HEK293 (cell line): ENCODE results near the gene NFS1.

Source experiments
- CTCF ChIA-PET: fragments of 350-600 bp; formaldehyde crosslinking; extraction: SDS; loops from one replicate; lab custom pipeline; 2021; ENCODE audit warnings: antibody characterized with exemption; lab: Yijun Ruan, JAX
- POLR2A ChIA-PET: fragments of 300-600 bp; formaldehyde crosslinking; extraction: SDS; loops from one replicate; lab custom pipeline; 2020; ENCODE audit warnings: antibody characterized with exemption, inconsistent platforms; lab: Yijun Ruan, JAX
- H3K27ac ChIP-seq: fragments of 200-500 bp; sonication (Bioruptor generic); 2 replicates; pipeline ENCODE4 v1.5.1; 2014; ENCODE audit warnings: low read depth, low read length, control low read depth, inconsistent platforms; ENCODE audit errors: extremely low read depth
- H3K36me3 ChIP-seq, 2 experiments: fragments of 200-500 bp in 1 of 2; sonication (Bioruptor generic) in 1 of 2; 1 replicate in 1 of 2; 2 replicates in 1 of 2; pipeline ENCODE4 v1.5.1; 2014 to 2017; ENCODE audit warnings: inconsistent platforms in 2 of 2, low read length in 2 of 2; ENCODE audit not compliant: control insufficient read depth in 2 of 2, insufficient read depth in 1 of 2
- H3K4me1 ChIP-seq: fragments of 200-500 bp; sonication (Bioruptor generic); 2 replicates; pipeline ENCODE4 v1.5.1; 2014; ENCODE audit warnings: mild to moderate bottlenecking, low read length, inconsistent platforms; ENCODE audit not compliant: control insufficient read depth, insufficient read depth
- H3K4me3 ChIP-seq: 2 replicates; pipeline ENCODE4 v1.5.1; 2011; ENCODE audit warnings: low read depth, mild to moderate bottlenecking, control low read depth, low read length, moderate library complexity
- H3K9me3 ChIP-seq: fragments of 200-500 bp; sonication (Bioruptor generic); 2 replicates; pipeline ENCODE4 v1.5.1; 2014; ENCODE audit warnings: low read depth, low read length, inconsistent platforms; ENCODE audit not compliant: control insufficient read depth, insufficient read depth
- EGR2 ChIP-seq: fragments of 450-650 bp; formaldehyde crosslinking; IDR thresholded peaks from 2 replicates; pipeline ENCODE4 v1.5.1; 2016; ENCODE audit warnings: low read depth, missing biosample characterization, missing genetic modification characterization
- KLF8 ChIP-seq: fragments of 450-650 bp; formaldehyde crosslinking; IDR thresholded peaks from 2 replicates; pipeline ENCODE4 v1.5.1; 2016; ENCODE audit warnings: missing biosample characterization, missing genetic modification characterization
- ZNF132 ChIP-seq: fragments of 450-650 bp; formaldehyde crosslinking; IDR thresholded peaks from 2 replicates; pipeline ENCODE4 v1.5.1; 2017; ENCODE audit warnings: missing biosample characterization, missing genetic modification characterization, borderline replicate concordance
- ZNF133 ChIP-seq: fragments of 450-650 bp; formaldehyde crosslinking; IDR thresholded peaks from 2 replicates; pipeline ENCODE4 v1.5.1; 2016; ENCODE audit warnings: missing biosample characterization, missing genetic modification characterization
- ZNF174 ChIP-seq: fragments of 450-650 bp; formaldehyde crosslinking; IDR thresholded peaks from 2 replicates; pipeline ENCODE4 v1.5.0; 2017; ENCODE audit warnings: missing biosample characterization, mild to moderate bottlenecking, missing genetic modification characterization
- ZNF175 ChIP-seq: fragments of 450-650 bp; formaldehyde crosslinking; IDR thresholded peaks from 2 replicates; pipeline ENCODE4 v1.5.1; 2016; ENCODE audit warnings: missing biosample characterization, missing genetic modification characterization
- ZNF2 ChIP-seq: fragments of 450-650 bp; formaldehyde crosslinking; IDR thresholded peaks from 2 replicates; pipeline ENCODE4 v1.5.1; 2016; ENCODE audit warnings: missing biosample characterization, missing genetic modification characterization
- ZNF221 ChIP-seq: fragments of 450-650 bp; formaldehyde crosslinking; IDR thresholded peaks from 2 replicates; pipeline ENCODE4 v1.5.1; 2017; ENCODE audit warnings: missing biosample characterization, missing genetic modification characterization, borderline replicate concordance
- ZNF248 ChIP-seq: fragments of 450-650 bp; formaldehyde crosslinking; IDR thresholded peaks from 2 replicates; pipeline ENCODE4 v1.5.1; 2017; ENCODE audit warnings: missing biosample characterization, missing genetic modification characterization
- ZNF274 ChIP-seq, 2 experiments: fragments of 200-500 bp in 1 of 2; fragments of 450-650 bp in 1 of 2; sonication (Bioruptor generic) in 1 of 2; formaldehyde crosslinking in 1 of 2; IDR thresholded peaks; 2 replicates each; pipeline versions ENCODE4 v1.5.1 to v1.6.1; 2014 to 2016; ENCODE audit warnings: borderline replicate concordance in 1 of 2, inconsistent platforms in 1 of 2, low read length in 1 of 2, missing biosample characterization in 1 of 2, missing genetic modification characterization in 1 of 2
- ZNF394 ChIP-seq: fragments of 450-650 bp; formaldehyde crosslinking; IDR thresholded peaks from 2 replicates; pipeline ENCODE4 v1.5.1; 2016; ENCODE audit warnings: missing biosample characterization, missing genetic modification characterization, mild to moderate bottlenecking, moderate library complexity, borderline replicate concordance
- ZNF416 ChIP-seq: fragments of 450-650 bp; formaldehyde crosslinking; IDR thresholded peaks from 2 replicates; pipeline ENCODE4 v1.5.1; 2016; ENCODE audit warnings: missing biosample characterization, missing genetic modification characterization
- ZNF433 ChIP-seq: fragments of 450-650 bp; formaldehyde crosslinking; IDR thresholded peaks from 2 replicates; pipeline ENCODE4 v1.5.1; 2016; ENCODE audit warnings: missing biosample characterization, missing genetic modification characterization, low read depth
- ZNF548 ChIP-seq: fragments of 450-650 bp; formaldehyde crosslinking; IDR thresholded peaks from 2 replicates; pipeline ENCODE4 v1.5.1; 2016; ENCODE audit warnings: missing biosample characterization, missing genetic modification characterization
- ZNF558 ChIP-seq: fragments of 450-650 bp; formaldehyde crosslinking; IDR thresholded peaks from 2 replicates; pipeline ENCODE4 v1.5.1; 2016; ENCODE audit warnings: missing biosample characterization, missing genetic modification characterization
- ZNF560 ChIP-seq: fragments of 450-650 bp; formaldehyde crosslinking; IDR thresholded peaks from 2 replicates; pipeline ENCODE4 v1.5.1; 2017; ENCODE audit warnings: missing biosample characterization, missing genetic modification characterization, borderline replicate concordance
- ZNF664 ChIP-seq: fragments of 450-650 bp; formaldehyde crosslinking; IDR thresholded peaks from 2 replicates; pipeline ENCODE4 v1.5.1; 2016; ENCODE audit warnings: missing biosample characterization, missing genetic modification characterization
- ZSCAN18 ChIP-seq: fragments of 450-650 bp; formaldehyde crosslinking; IDR thresholded peaks from 2 replicates; pipeline ENCODE4 v1.5.1; 2016; ENCODE audit warnings: missing biosample characterization, missing genetic modification characterization
- ZSCAN30 ChIP-seq: fragments of 450-650 bp; IDR thresholded peaks from 2 replicates; pipeline ENCODE4 v1.5.1; 2018; ENCODE audit warnings: missing biosample characterization, mild to moderate bottlenecking, missing genetic modification characterization, moderate library complexity

The NFS1 gene

GRCh38 chr20:35661908-35662307 lies 37.2 kb downstream of the NFS1 start:
- Histone ChIP-seq H3K4me1 (peaks cover 21% of the 10 kb centered on the region), H3K4me3 (peak overlapping the region; percentile 20), H3K9me3 (no peaks in the 10 kb centered on the region), H3K27ac (no peak overlapping the region), H3K36me3 (peaks cover 0 to 5% of the 10 kb centered on the region in 2 experiments; a peak in 1 of 3 replicates)
- POLR2A ChIA-PET, result no interaction called here
- TF ChIP-seq ZNF664 (tag by site-specific recombination) (no peak), ZNF133 (tag by site-specific recombination) (no peak), ZNF433 (tag by site-specific recombination) (no peak), ZNF2 (tag by site-specific recombination) (no peak), ZNF274 (IDR thresholded peaks at IDR 0.05; ENCODE audit: low read length) (no peak), ZNF274 (tag by site-specific recombination; IDR thresholded peaks at IDR 0.05; ENCODE audit: borderline replicate concordance) (no peak), ZSCAN30 (tag by site-specific recombination) (no peak), ZNF558 (tag by site-specific recombination) (no peak)
- CTCF ChIA-PET, result interaction anchor here (1.2 kb wide), 1 partner anchor 42 kb away, joined by 3 read pairs; no protein-coding TSS in a partner anchor

GRCh38 chr20:35661053-35661452 lies 38.1 kb downstream of the NFS1 start:
- Histone ChIP-seq H3K27ac (no peak overlapping the region), H3K36me3 (peaks cover 4 to 11% of the 10 kb centered on the region in 2 experiments; a peak in 2 of 3 replicates), H3K9me3 (no peaks in the 10 kb centered on the region), H3K4me1 (peaks cover 22% of the 10 kb centered on the region), H3K4me3 (peak overlapping the region; percentile 20)
- ChIA-PET POLR2A (interaction anchor here (0.6 kb wide), 2 partner anchors 25 to 49 kb away, joined by 3 read pairs; no protein-coding TSS in a partner anchor), CTCF (interaction anchor here (0.9 to 1.2 kb wide), 2 partner anchors 41 to 42 kb away, joined by 3 read pairs; no protein-coding TSS in a partner anchor)
- TF ChIP-seq ZNF560 (no peak), ZSCAN18 (tag by site-specific recombination) (no peak), EGR2 (tag by site-specific recombination) (no peak), ZNF416 (tag by site-specific recombination) (no peak), ZNF132 (no peak)

- no peaks in the 10 kb centered on the region for H3K9me3 ChIP-seq
- ChIA-PET POLR2A (interaction anchor here (0.6 kb wide), 1 partner anchor 950 kb away, joined by 4 read pairs; no protein-coding TSS in a partner anchor), CTCF (interaction anchor here (0.6 to 0.9 kb wide), 4 partner anchors 10 to 497 kb away, joined by 3 to 10 read pairs (median 4); no protein-coding TSS in a partner anchor)
- peaks cover 22% of the 10 kb centered on the region for H3K4me1 ChIP-seq
- H3K36me3 ChIP-seq, result peaks cover 4 to 12% of the 10 kb centered on the region in 2 experiments; a peak in 2 of 3 replicates
- H3K27ac ChIP-seq, result no peak overlapping the region
- H3K4me3 ChIP-seq, result no peak overlapping the region
- TF ChIP-seq ZNF174 (no peak), ZNF221 (tag by site-specific recombination) (no peak), KLF8 (tag by site-specific recombination) (no peak), ZNF394 (tag by site-specific recombination) (peak; percentile 74), ZNF175 (tag by site-specific recombination) (no peak), ZNF548 (tag by site-specific recombination) (no peak), ZNF248 (tag by site-specific recombination) (no peak)
These were observed 38.8 kb downstream of the NFS1 start for GRCh38 chr20:35660122-35660937.
